Left cardiac atrium (tissue), 4 donors: ENCODE results near the gene ATF3. TPM values are rescaled to one million over a fixed set of nuclear protein-coding genes. Genes with fewer than 3 reads are reported as not detected.

Source experiments
- ATAC-seq, 2 donors: fragments of 200-7000 bp; cut with Tn5 transposase; one replicate each; pipeline ENCODE4 v1.9.1; 2020; ENCODE audit warnings: mild to moderate bottlenecking in 2 of 2, moderate library complexity in 2 of 2
- DNase-seq: peaks from one replicate; pipeline ENCODE4 v3.0.0-alpha.2; 2020
- intact Hi-C, 2 donors: fragments of 100-400 bp; cut with DNase I; formaldehyde crosslinking; loops; one replicate each; pipeline versions ENCODE4 v1.14.1 to v1.15.1; 2022 to 2023
- total RNA-seq, 2 donors: library from RNA; stranded (reverse); fragmentation: NEBNext Ultra II Directional; extraction: Animal tissue kit (Norgen Biotek cat#: 25700); gene quantifications; one replicate each; pipeline ENCODE4 v1.2.1, GENCODE V29; 2021
- donor health status: DM: no; HTN: yes; CAD: no.
- donor health status: DM: no; HTN: yes; CAD: no; lungs with severe emphysema.
- donor health status: DM: yes; HTN: yes; CAD: no.
- donor health status: Dilated cardiomyopathy.

ATF3 gene
- total RNA-seq, 2 donors from 2014 or later = 19.2 to 30.7 TPM

GRCh38 chr1:212620293-212620692 is 11.7 kb downstream of the ATF3 start:
- intact Hi-C loops = no loop called here
- ATAC-seq = no peak
- no peak for DNase-seq

- intact Hi-C loops = no loop called here
- DNase-seq = no peak
- no peak for ATAC-seq
Measured at GRCh38 chr1:212621043-212621948, 12.7 kb downstream of the ATF3 start.

GRCh38 chr1:212621949-212622305 is 13.4 kb downstream of the ATF3 start:
- ATAC-seq (peak in 1 of 2 donors; percentile 17), DNase-seq (no peak)
- intact Hi-C loops = no loop called here

- intact Hi-C loops = no loop called here
- peak in 1 of 2 donors; percentile 3 for ATAC-seq
- no peak for DNase-seq
Measured at GRCh38 chr1:212622467-212622866, 13.9 kb downstream of the ATF3 start.

GRCh38 chr1:212622906-212623305 is 14.3 kb downstream of the ATF3 start:
- intact Hi-C loops = no loop called here
- no peak for DNase-seq
- ATAC-seq = peak in 1 of 2 donors; percentile 1

GRCh38 chr1:212623603-212624002 is 15.0 kb downstream of the ATF3 start:
- DNase-seq = no peak
- ATAC-seq = no peak
- intact Hi-C loops = no loop called here

GRCh38 chr1:212624976-212625501 is 16.5 kb downstream of the ATF3 start:
- intact Hi-C loops = loop anchor here (5.0 kb wide), 1 partner anchor 148 kb away; no protein-coding TSS in a partner anchor
- DNase-seq = no peak
- ATAC-seq = no peak

GRCh38 chr1:212625781-212626450 is 17.4 kb downstream of the ATF3 start:
- intact Hi-C loops = loop anchor here (5.0 kb wide), 1 partner anchor 149 kb away; no protein-coding TSS in a partner anchor
- DNase-seq = no peak

GRCh38 chr1:212628046-212628445 is 19.5 kb downstream of the ATF3 start:
- ATAC-seq = no peak
- DNase-seq = no peak
- intact Hi-C loops = loop anchor here (5.0 kb wide), 1 partner anchor 151 kb away; no protein-coding TSS in a partner anchor

More at GRCh38 chr1:212625781-212626450, 17.4 kb downstream of the ATF3 start:
- no peak for ATAC-seq

- intact Hi-C loops = loop anchor here (5.0 kb wide), 1 partner anchor 152 kb away; no protein-coding TSS in a partner anchor
- no peak for ATAC-seq
Measured at GRCh38 chr1:212628813-212629415, 20.4 kb downstream of the ATF3 start.

GRCh38 chr1:212629450-212630157 is 21.0 kb downstream of the ATF3 start:
- DNase-seq (no peak), ATAC-seq (no peak)
- intact Hi-C loops = loop anchor here (5.0 kb wide), 1 partner anchor 152 kb away; no protein-coding TSS in a partner anchor

More at GRCh38 chr1:212628813-212629415, 20.4 kb downstream of the ATF3 start:
- DNase-seq = no peak

- intact Hi-C loops = no loop called here
- ATAC-seq (peak; percentile 86 to 92), DNase-seq (peak; percentile 64)
Measured at GRCh38 chr1:212630158-212630900, 21.8 kb downstream of the ATF3 start.

GRCh38 chr1:212633161-212633560 is 24.6 kb downstream of the ATF3 start:
- intact Hi-C loops = no loop called here
- DNase-seq = no peak
- no peak for ATAC-seq

GRCh38 chr1:212634252-212634651 is 25.7 kb downstream of the ATF3 start:
- no peak for DNase-seq
- intact Hi-C loops = no loop called here
- no peak for ATAC-seq

GRCh38 chr1:212635141-212635631 is 26.6 kb downstream of the ATF3 start:
- DNase-seq (no peak), ATAC-seq (no peak)
- intact Hi-C loops = no loop called here

GRCh38 chr1:212637902-212638301 is 29.3 kb downstream of the ATF3 start:
- intact Hi-C loops = no loop called here
- no peak for ATAC-seq
- no peak for DNase-seq

- ATAC-seq = peak; percentile 62 to 68
- intact Hi-C loops = no loop called here
- DNase-seq = no peak
Measured at GRCh38 chr1:212638492-212639151, 30.1 kb downstream of the ATF3 start.
